C4-2B (cell line): ENCODE measurements around the gene ATP13A1.
"Not testable (repeated sequence)": the region's sequence is repeated elsewhere in the genome, so short reads cannot be mapped to it uniquely, and the experiment has no call there.

Experiments
- H3K27ac ChIP-seq: fragments of 450-650 bp; 2 replicates; pipeline ENCODE4 v1.5.1; 2017
- ZFX ChIP-seq: fragments of 450-650 bp; IDR thresholded peaks from 2 replicates; pipeline ENCODE4 v1.6.1; 2017
- TF ChIP-seq, protein P1 (sequence below): fragments of 450-650 bp; conservative IDR thresholded peaks from 2 replicates; pipeline ENCODE4 v1.5.1; 2017; ENCODE audit warnings: mild to moderate bottlenecking

The ATP13A1 gene

DNA sequence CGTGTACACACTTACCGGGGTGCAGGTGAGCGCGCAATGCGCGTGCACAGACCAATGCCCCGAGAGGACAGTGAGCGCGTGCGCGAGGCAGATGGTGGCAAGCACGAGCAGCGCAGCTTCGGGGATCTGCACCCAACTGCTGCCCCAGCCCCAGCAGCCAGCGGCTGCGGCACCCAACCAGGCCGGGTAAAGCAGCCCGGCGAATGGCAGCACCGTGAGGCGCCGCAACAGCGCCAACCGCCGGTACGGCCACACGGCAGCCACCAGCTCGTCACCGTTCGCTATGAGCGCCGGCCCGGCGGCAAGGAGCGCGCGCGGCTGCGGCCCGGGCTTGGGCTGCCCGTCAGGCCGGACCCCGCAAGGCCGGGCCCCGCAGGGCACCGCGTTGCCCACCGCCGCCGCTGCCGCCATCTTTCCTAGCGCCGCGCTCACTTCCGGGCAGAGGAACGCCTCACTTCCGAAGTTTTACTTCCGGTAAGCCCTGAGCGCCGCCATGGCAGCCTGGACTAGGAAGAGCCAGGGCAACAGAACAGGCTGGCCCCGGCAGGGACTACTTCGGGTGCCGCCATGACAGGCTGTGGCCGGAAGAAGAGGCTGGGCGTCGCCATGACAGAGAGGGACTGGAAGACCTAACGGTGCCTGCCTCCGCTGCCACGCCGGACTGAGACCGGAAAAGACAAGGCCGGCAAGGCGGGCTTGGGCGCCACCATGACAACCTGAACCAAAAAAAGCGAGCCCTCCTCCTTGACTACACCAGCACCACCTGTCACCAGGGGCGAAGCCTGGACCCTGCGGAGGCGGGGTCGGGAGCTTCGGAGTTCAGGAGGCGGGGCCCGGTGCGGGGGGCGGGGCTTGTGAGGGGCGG lies at the start of gene ATP13A1:
ATP13A1 (minus strand) TSS at position 421 of the 865 bp plus-strand sequence; CDS start at position 411, 10 bp downstream.
- peak within 1 kb of the TSS; percentile 91 for H3K27ac ChIP-seq
- peak; percentile 65; the same call in 1 of the 2 replicates for TF ChIP-seq ZFX
- TF ChIP-seq, protein P1, sequence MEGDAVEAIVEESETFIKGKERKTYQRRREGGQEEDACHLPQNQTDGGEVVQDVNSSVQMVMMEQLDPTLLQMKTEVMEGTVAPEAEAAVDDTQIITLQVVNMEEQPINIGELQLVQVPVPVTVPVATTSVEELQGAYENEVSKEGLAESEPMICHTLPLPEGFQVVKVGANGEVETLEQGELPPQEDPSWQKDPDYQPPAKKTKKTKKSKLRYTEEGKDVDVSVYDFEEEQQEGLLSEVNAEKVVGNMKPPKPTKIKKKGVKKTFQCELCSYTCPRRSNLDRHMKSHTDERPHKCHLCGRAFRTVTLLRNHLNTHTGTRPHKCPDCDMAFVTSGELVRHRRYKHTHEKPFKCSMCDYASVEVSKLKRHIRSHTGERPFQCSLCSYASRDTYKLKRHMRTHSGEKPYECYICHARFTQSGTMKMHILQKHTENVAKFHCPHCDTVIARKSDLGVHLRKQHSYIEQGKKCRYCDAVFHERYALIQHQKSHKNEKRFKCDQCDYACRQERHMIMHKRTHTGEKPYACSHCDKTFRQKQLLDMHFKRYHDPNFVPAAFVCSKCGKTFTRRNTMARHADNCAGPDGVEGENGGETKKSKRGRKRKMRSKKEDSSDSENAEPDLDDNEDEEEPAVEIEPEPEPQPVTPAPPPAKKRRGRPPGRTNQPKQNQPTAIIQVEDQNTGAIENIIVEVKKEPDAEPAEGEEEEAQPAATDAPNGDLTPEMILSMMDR: no peak

DNA sequence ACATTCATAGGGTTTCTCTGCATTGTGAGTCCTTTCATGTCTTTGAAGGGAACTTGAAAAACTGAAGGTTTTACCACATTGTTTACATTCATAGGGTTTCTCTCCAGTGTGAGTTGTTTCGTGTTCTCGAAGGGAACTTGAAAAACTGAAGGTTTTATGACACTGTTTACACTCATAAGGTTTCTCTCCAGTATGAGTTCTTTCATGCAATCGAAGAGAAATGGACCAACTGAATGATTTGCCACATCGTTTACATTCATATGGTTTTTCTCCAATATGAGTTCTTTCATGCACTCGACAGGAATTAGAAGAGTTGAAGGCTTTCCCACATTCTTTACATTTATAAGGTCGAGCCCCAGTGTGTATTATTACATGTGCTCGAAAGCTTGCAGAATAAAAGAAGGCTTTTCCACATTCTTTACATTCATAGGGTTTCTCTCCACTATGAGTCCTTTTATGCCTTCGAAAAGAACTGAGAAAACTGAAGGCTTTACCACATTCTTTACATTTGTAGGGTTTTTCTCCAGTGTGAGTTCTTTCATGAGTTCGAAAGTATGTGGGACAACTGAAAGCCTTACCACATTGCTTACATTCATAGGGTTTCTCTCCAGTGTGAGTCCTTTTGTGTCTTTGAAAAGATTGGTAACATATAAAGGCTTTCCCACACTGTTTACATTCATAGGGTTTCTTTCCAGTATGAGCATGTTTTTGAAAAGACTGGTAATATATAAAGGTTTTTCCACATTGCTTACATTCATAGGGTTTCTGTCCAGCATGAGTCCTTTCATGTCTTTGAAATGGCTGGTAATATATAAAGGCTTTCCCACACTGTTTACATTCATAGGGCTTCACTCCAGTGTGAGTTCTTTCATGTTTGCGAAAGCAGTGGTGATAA lies 48.7 kb upstream of the ATP13A1 start:
- H3K27ac ChIP-seq: no peak overlapping the region
- TF ChIP-seq ZFX: no peak
- TF ChIP-seq, protein P1: no peak

DNA sequence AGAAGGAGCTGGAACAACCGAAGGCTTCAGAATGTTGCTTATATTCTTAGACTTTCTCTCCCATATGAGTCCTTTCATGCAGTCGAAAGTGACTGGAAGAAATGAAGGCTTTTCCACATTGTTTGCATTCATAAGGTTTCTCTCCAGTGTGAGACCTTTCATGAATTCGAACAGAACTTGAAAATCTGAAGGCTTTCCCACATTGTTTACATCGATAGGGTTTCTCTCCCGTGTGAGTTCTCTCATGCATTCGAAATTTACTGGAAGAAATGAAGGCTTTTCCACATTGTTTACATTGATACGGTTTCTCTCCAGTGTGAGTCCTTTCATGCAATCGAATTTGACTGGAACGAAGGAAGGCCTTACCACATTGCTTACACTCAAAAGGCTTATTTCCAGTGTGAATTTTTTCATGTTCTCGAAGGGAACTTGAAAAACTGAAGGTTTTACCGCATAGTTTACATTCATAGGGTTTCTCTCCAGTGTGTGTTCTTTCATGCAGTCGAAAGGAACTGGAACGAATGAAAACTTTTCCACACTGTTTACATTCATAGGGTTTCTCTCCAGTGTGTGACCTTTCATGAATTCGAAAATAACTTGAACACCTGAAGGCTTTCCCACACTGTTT lies 47.9 kb upstream of the ATP13A1 start:
- no peak for TF ChIP-seq ZFX
- TF ChIP-seq, protein P1: no peak
- no peak overlapping the region for H3K27ac ChIP-seq

DNA sequence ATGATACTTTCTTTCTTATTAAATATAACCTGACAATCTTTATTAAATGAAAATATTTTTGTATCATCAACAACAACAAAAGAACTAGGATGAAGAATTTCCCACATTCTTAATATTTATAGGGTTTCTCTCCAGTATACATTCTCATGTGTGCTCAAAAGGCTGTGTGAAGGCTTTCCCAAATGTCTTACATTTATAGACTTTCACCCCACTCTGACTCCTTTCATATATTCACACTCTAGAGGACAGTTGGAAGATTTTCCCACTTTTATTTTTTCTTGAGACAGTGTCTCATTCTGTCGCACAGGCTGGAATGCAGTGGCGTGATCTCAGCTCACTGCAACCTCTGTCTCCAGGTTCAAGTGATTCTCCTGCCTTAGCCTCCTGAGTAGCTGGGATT lies 47.0 kb upstream of the ATP13A1 start:
- TF ChIP-seq, protein P1: no peak
- TF ChIP-seq ZFX: no peak
- H3K27ac ChIP-seq: no peak overlapping the region

DNA sequence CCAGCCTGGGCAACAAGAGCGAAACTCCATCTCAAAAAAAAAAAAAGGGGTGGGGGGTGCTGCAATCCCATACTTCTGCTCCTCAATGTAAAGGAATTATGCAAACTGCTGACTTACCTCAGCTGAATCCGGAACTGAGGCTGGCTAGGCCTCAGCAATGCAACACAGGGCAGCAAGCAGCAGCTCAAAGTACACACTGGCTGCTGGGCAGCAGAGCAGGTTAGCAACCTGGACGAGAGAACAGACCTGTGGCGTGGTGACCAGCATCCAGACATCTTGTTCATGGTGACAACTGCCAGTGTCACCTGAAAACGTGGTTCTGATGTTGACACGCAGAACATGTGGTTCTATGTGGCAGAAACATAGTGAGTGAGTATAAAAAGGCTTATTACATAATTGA lies 41.4 kb upstream of the ATP13A1 start:
- no peak overlapping the region for H3K27ac ChIP-seq
- no peak for TF ChIP-seq ZFX
- TF ChIP-seq, protein P1: no peak

DNA sequence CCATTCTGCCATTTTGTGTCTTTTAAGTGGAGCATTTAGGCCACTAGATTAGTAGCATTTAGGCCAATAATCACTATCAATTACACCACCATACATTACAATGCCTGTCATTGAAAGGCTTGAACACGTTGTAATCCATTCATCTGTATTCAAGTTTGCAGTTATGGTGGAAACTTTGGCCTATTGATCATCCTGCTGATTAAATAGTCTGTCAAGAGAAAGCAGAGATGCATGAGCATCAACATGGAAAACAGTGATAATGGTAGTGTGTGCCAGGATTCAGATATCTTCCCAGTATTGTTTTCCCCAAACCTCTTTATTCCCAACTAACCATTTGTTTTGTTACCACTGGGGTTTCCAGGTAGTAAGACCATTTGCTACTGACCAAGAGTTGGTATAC lies 37.0 kb upstream of the ATP13A1 start:
- H3K27ac ChIP-seq: not testable (repeated sequence)

DNA sequence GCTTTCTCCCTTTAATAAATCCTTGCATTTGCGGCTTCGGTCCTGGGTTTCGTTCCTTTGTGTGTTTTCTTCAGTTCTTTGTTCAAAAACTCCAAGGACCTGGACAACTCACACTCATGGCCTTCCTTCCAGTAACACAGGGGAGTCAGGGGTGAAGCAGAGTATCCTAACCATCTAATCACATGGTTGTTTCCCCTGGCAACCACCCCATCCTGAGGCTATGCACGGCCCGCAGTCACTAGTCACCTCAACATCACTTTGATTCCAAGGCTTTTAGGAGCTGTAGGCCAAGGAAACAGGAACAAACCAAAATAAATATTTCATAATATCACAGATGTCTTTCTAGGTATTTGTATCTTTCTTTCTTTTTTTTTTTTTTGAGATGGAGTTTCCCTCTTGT lies 34.1 kb upstream of the ATP13A1 start:
- TF ChIP-seq, protein P1: no peak
- no peak for TF ChIP-seq ZFX
- H3K27ac ChIP-seq: no peak overlapping the region
